GM19193 (cell line): ENCODE results near the gene GRB10.

Experiments
- POLR2A ChIP-seq: IDR thresholded peaks from 4 replicates; pipeline ENCODE4 v1.6.1; 2011; ENCODE audit not compliant: insufficient read depth, insufficient read length; ENCODE audit errors: extremely low read depth

GRB10 gene

GRCh38 chr7:50774319-50774718 is 8.4 kb downstream of the GRB10 start:
- no peak for TF ChIP-seq POLR2A

GRCh38 chr7:50771120-50772002 is 11.3 kb downstream of the GRB10 start:
- TF ChIP-seq POLR2A = no peak

- TF ChIP-seq POLR2A = no peak
Measured at GRCh38 chr7:50768485-50769474, 13.9 kb downstream of the GRB10 start.

- no peak for TF ChIP-seq POLR2A
Measured at GRCh38 chr7:50766849-50767207, 15.9 kb downstream of the GRB10 start.

- no peak for TF ChIP-seq POLR2A
Measured at GRCh38 chr7:50766106-50766848, 16.4 kb downstream of the GRB10 start.

GRCh38 chr7:50762337-50762736 is 20.4 kb downstream of the GRB10 start:
- no peak for TF ChIP-seq POLR2A

- no peak for TF ChIP-seq POLR2A
Measured at GRCh38 chr7:50761713-50762112, 21.0 kb downstream of the GRB10 start.

GRCh38 chr7:50757703-50758390 is 24.8 kb downstream of the GRB10 start:
- no peak for TF ChIP-seq POLR2A

GRCh38 chr7:50756180-50756579 is 26.5 kb downstream of the GRB10 start:
- no peak for TF ChIP-seq POLR2A

- no peak for TF ChIP-seq POLR2A
Measured at GRCh38 chr7:50754684-50755083, 28.0 kb downstream of the GRB10 start.

GRCh38 chr7:50754241-50754640 is 28.5 kb downstream of the GRB10 start:
- TF ChIP-seq POLR2A = no peak

- TF ChIP-seq POLR2A = no peak
Measured at GRCh38 chr7:50752422-50752821, 30.3 kb downstream of the GRB10 start.

GRCh38 chr7:50751146-50751545 is 31.6 kb downstream of the GRB10 start:
- no peak for TF ChIP-seq POLR2A

- TF ChIP-seq POLR2A = no peak
Measured at GRCh38 chr7:50749896-50750295, 32.8 kb downstream of the GRB10 start.
